Lower leg skin (tissue), 3 donors: Measurements from ENCODE around the gene CTRB1.

Experiments
- CTCF ChIP-seq, 3 donors: fragments of 450-650 bp; IDR thresholded peaks; one replicate each; pipeline ENCODE4 v1.5.1; 2016; ENCODE audit warnings: antibody characterized with exemption in 3 of 3, mild to moderate bottlenecking in 3 of 3, moderate library complexity in 2 of 3
- POLR2A ChIP-seq, 2 donors: fragments of 450-650 bp; IDR thresholded peaks; one replicate each; pipeline ENCODE4 v1.6.1; 2016 to 2017; ENCODE audit warnings: antibody characterized with exemption in 2 of 2, mild to moderate bottlenecking in 1 of 2, moderate library complexity in 1 of 2

GRCh38 chr16:75188832-75189477 lies 29.8 kb upstream of the CTRB1 start:
- TF ChIP-seq CTCF (IDR thresholded peaks at IDR 0.05), result no peak
- TF ChIP-seq POLR2A (IDR thresholded peaks at IDR 0.05), result no peak
